HG02678 (cell line): ENCODE measurements around the gene IFT88.

Source experiments
- ATAC-seq: cut with Tn5 transposase; IDR thresholded peaks from one replicate; pipeline ENCODE4 v1.9.1; 2021; ENCODE audit warnings: mild to moderate bottlenecking, moderate library complexity; ENCODE audit not compliant: unreplicated experiment

IFT88 gene, protein sequence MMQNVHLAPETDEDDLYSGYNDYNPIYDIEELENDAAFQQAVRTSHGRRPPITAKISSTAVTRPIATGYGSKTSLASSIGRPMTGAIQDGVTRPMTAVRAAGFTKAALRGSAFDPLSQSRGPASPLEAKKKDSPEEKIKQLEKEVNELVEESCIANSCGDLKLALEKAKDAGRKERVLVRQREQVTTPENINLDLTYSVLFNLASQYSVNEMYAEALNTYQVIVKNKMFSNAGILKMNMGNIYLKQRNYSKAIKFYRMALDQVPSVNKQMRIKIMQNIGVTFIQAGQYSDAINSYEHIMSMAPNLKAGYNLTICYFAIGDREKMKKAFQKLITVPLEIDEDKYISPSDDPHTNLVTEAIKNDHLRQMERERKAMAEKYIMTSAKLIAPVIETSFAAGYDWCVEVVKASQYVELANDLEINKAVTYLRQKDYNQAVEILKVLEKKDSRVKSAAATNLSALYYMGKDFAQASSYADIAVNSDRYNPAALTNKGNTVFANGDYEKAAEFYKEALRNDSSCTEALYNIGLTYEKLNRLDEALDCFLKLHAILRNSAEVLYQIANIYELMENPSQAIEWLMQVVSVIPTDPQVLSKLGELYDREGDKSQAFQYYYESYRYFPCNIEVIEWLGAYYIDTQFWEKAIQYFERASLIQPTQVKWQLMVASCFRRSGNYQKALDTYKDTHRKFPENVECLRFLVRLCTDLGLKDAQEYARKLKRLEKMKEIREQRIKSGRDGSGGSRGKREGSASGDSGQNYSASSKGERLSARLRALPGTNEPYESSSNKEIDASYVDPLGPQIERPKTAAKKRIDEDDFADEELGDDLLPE

DNA sequence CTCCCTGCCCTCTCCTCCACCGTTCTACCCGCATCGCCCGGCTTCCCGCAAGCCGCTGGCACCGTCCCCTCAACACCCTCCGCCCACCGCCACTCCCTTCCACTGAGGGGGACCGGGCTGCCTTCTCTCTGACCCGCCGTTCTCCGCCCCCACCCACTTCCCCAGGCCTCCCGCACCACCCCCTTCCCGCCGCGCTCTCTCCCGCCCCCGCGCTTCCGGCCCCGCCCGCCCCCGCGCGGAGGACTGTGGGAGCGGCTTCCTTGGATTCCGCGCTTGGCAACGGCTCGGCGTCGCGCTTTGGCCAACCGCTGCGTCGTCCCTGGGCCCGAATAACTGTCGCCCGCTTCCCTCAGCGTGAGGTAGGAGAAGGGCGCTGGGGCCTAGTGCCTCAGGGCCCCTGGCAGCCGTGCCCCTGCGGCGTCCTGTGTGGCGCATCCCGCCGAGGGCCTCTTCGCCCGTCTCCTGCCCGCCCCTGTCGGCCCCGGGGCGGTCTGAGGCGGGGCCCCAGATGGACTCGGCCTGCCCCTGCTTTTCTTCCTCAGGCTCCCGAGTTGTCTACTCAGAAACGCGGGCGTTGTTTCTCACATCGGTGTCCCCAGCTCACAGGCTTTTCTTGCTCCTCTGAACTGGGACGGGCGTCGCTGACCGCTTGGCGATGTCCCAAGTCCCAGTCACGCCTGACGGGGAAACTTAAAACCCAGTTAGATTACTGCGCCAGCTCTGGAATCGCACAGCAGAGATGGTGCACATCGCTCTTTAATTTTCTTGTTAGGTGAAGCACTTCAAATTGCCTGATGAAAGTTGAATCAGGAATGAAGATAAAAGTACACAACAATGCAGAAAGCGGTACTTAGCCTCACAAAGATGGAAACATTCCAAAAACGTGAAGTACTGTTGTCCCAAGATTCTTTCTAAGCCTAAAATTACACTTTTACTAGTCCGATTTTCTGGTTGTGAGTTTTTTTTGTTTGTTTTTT lies at the start of gene IFT88:
Gene IFT88, plus strand, starts transcription at position 260 of the 977 bp plus-strand sequence. CDS start 7,229 bp downstream, outside the sequence.
- peak; percentile 88 for ATAC-seq

DNA sequence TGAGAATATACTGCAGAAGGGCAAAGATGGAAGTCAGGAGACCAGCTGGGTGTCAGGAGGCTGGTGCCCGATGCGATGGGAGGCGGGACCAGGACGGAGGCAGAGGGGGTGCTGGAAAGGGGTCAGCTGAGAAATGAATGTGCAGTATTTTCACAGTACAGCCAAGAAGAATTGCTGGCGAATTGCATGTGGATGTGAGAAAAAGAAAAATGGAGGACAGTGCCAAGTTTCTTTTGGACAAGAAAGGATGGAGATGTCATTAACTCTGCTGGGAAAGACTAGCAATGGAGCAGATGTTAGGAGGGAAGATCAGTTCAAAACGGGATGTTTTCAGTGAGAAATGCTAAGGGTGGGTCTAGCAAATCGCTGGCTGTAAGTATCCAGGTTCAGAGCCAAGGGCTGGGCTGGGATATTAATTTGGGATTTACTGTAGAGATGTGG lies 48.3 kb upstream of the IFT88 start:
- ATAC-seq: no peak

DNA sequence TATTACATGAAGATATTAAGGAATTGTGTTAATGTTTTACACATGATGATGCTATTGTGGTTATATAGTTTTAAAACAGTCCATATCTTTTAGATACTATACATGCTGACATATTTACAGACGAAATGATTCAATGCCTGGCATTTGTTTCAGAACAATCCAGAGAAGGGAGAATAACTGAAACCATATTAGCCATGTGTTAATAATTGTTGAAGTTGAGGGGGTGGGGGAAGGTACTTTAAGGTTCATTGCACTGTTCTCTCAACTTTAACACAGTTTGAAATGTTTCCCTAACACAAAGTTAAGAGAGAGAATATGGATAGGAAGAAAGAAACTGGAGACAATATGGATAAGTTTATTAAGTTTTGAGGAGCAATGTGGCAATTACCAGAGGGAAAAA lies 47.1 kb upstream of the IFT88 start:
- no peak for ATAC-seq

DNA sequence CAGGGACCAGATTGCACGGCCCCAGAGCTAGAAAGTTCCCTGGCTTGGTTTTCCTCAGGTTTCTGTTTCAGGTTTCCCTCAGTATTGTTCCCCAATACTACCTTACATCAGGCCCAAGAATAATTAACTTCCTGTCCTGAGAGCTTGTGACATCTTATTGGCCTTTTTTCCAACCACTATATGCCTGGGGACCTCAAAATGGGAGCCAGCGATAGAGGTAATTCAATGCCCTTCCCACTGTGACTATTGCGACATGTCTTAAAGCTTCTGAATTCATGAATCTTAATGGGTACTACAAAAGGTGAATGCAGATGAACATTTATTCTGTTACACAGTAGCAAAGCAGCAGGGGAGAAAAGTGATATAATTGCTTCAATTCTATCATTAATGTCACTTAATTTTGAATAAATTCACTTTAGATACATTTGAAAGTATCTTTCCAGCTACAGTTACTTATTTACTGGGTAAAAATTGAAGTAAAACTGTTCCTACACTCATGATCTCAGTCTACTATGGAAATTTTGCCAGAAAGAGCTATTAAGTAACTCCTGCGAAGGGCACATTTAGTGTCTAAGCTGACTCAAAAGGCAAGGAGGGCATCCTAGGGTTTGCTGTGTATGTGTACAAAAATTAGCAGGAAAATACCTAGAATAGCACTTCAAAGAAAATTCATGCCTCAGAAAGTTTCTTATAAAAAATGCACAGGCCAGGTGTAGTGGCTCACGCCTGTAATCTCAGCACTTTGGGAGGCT lies 45.4 kb upstream of the IFT88 start:
- ATAC-seq: no peak

DNA sequence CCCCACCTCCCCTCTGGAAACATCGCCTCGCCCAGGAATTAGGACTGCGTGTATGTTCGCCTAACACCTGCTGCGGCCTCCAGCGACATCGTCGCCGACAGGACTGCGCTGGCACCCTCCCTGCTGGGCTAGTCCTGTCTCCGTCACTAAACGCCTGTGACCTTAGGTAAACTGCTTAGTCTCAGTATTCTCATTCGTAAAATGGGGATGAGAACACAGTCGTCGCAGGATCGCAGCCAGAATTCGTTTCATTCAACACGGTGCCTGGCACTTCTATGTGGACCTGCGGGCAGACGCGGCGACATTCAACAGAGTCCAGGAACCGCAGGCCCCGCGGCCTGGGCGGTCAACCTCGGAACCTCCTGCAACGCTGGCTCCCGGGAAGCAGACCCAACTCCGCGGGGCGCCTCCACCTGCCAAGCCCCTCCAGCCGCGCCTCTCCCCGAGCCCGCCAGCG lies 41.8 kb upstream of the IFT88 start:
- ATAC-seq: peak; percentile 1

DNA sequence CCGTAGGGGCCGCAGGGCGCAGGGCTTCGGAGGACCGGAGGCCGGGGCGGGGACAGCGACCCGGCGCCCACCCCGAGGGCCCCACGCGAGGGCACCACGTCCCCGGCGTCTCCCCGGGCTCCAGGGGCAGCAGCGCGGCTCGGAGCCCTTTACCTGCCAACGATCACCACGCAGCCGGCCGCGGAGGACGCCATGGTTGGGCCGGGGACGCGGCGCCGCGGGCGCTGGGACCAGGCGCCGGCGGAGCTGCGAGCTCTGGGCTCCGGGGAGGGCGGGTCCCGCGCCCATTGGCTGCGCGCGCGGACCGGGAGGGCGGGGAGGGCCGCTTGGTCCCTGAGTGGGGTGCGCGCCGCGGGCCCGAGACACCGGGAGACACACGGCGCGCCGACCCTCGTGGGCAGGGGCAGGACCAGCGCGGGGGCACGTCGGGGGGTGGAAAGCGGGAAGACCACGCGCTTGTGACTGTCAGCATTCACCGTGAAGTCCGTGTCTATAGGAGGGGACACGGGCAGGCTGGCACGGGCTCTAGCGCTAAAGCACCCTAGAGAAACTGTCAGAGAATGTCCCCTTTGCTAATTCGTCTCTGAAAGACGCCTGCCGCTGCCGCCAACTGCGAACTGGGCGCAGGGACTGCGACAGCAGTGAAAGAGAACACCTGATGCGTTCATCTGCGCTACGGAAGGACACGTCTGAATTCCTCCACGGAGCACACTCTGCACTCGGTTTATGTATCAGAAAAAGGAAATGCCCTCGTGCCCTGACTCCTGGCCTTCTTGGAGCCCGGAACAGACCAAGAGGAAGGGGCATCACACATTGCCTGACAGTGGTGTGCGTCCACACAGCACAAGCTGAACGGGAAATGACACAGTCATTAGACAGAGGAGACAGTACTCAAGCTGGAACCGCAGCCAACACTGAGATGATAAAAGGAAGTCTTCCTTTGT lies 41.1 kb upstream of the IFT88 start, which contains the start of gene CRYL1:
Gene CRYL1, minus strand, starts transcription at position 257 of the 944 bp plus-strand sequence. Its CDS starts 63 bp downstream, at position 194.
- ATAC-seq: peak; percentile 69

DNA sequence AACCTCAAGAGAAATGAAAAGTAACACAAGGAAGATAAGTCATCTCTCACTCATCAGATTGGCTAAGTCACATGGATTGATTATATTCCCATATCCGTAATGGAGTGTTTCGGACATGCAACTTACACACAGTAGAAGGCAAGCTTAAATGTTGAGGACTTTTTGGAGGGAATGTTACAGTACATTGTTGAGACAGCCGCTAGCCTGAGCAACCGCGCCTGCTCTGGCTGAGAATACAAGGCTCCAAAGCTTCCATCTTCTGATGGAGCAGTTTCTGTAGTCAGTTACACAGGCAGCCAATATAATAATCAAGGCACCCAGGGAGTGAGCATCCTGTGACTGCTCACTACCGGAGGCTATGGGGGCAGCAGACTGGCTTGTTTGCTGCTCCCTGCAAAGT lies 40.3 kb upstream of the IFT88 start:
- ATAC-seq: no peak

DNA sequence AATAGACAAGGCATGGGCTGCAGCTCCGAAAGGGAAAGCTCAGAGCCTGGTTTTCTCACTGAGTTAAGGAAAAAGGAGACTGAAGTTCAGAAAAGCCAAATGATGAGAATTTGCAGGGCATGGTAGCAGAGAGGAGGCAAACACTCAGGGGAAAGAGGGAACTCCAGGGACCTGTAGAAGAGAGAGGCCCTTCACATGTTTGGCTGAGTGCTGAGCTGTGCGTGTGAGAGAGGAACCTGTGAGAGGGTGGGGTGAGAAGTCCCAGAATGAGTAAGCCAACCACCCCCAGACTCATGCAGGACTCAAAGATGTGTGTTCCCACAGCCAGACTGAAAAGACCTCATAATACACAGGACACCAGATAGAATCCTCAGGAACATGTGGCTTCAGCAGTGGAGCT lies 38.5 kb upstream of the IFT88 start:
- peak; percentile 62 for ATAC-seq

DNA sequence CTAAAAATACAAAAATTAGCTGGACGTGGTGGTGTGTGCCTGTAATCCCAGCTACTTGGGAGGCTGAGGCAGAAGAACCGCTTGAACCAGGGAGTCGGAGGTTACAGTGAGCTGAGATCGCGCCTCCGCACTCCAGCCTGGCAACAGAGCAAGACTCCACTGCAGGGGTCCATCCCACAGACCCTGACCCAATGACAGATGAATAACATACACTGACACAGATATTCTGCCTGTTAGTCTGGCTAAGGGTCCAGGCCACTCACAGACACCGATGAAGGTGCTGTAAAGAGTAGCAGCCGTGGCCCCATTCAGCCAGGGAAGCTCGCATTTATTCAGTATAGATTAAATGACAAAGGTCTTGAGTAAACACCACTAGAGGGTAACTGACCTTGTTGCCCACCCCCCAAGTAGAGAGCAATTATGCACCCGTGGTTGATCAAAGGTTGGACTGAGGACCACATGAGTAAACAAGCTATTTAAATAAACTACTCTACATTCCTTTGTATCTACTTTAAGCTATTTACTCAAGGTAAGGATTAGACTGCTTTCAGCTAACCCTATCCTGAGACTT lies 32.8 kb upstream of the IFT88 start:
- no peak for ATAC-seq

DNA sequence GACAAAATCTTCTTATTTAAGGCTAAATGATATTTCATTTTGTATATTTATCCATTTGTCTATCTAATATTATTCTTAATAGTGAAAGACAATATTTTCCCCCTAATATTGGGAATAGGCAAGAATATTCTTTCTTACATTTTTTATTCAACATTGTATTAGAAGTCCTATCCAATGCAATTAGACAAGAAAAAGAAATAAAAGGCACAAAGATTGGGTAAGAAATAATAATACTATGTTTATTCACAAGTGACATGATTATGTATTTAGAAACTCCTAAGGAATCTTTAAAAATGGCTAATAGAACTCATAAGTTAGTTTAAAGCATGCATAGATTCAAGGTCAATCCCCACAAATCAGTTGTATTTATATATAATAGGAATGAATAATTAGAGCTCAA lies 30.0 kb upstream of the IFT88 start:
- no peak for ATAC-seq

DNA sequence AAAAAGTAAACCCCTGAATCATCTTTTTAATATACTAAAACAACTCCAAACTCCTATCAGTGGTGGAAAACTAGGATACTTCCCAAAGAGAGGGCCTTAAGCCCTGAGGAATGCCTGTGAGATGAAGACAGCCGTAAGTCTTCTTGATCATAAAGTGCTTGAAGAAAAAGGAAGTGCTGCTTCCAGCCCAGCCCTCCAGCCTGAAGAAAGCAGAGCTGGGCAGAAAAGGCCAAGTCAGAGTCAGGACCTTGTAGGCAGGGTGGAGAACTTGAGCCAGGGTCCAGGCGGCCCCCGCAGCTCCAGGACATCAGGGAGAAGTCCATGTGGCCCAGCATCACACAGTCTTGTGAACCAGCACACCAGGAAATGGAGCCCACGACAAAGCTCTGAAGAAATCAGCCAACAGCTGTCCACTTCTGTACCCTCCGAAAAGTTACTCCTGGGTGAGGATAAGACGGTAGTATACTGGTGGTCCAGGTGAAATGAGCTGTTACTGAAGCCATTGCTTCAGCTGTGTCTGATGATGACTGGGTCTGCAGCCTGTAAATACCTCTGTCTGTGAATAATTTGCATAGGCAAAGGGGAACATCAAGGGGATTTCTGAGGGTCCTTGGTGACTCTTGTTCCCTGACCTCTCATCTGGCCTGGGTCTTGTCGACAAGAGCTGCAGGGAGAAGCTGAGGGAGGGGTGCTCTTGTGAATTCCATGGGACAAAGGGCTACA lies 22.6 kb upstream of the IFT88 start:
- peak; percentile 53 for ATAC-seq

DNA sequence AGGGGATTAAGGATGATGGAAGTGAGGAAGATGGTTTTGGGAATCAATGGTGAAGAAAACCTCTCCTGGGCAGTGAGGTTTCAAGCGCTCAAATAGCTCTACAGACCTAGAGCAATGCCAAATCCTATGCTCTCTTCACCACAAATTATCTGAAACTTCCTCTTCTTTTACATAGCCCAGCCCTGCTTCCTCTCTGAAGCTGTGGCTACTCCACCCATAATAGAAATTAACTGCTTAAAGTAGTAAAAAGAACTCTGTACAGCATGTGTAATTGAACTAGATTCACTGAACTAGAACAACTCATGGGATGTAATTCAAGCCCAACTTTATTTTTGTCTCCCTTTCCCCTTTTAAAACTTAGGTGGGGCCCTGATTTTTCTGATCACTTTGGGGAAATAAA lies 20.4 kb upstream of the IFT88 start:
- peak; percentile 50 for ATAC-seq

DNA sequence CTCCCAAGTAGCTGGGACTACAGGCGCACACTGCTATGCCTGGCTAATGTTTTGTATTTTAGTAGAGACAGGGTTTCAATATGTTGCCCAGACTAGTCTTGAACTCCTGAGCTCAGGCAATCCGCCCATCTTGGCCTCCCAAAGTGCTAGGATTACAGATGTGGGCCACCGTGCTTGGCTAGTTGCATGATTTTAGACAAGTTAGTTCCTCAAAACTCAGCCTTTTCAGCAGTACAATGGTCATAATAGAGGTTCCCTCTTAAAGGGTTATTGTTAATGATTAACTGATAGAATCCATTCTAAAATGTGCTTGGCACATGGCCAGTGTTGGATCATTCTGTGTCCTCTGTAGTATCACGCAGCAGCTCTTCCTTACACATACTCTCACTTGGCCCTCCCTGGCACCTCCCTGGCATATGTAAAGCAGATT lies 19.5 kb upstream of the IFT88 start:
- ATAC-seq: no peak

DNA sequence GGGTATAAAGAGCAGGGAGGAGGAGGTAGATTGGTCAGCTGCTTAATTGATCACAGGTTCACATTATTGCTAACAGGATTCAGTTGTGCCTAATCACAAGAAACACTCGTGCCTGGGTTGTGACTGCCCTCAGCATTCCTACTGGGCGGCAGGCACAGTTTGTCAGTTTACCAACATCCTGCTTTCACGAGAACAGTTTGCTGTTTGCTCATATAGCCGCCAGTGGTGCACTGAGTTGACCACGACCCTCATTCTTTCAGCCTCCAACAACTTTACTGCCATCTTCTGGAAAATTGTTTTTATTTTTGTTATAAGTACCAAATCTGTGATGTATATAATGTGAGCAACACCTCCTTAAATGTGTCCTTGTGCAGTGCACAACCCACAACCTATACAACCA lies 16.2 kb upstream of the IFT88 start:
- no peak for ATAC-seq

DNA sequence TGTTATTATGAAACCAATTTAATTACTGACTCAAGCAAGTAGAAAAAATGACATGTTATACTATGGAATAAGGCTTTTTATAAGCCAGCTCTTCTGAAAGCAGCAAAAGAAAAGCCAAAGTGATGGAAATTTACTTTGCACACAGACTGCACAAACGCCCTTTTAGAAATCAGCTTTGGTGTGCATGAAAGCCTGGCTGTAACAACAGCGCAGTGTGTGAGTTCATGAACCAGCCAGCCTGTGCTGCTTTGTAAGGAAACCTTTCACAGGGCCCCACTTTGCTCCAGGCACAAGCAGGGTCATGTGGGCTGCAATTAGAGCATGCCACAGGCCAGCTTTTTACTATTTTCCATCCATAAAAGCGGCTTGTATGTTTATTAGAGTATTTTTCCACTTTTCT lies 13.6 kb upstream of the IFT88 start:
- no peak for ATAC-seq

DNA sequence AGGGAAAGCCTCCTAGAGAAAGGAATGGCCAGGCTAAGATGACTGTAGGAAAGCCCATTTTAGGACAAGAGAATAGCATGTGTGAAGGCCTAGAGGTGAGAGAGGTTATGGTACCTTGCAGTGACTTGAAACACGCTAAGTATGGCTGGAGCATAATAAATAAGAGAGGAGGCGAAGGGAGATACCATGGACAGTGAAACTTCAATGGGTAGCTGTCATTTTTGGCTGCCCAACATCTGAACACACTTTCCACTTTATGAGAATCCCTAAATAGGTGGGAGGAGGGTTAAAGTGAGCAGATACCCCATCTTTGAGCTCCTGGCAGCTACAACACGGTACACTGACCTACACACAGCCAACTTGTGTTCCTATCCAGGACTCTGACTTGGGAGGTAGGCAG lies 8.0 kb upstream of the IFT88 start:
- ATAC-seq: no peak

DNA sequence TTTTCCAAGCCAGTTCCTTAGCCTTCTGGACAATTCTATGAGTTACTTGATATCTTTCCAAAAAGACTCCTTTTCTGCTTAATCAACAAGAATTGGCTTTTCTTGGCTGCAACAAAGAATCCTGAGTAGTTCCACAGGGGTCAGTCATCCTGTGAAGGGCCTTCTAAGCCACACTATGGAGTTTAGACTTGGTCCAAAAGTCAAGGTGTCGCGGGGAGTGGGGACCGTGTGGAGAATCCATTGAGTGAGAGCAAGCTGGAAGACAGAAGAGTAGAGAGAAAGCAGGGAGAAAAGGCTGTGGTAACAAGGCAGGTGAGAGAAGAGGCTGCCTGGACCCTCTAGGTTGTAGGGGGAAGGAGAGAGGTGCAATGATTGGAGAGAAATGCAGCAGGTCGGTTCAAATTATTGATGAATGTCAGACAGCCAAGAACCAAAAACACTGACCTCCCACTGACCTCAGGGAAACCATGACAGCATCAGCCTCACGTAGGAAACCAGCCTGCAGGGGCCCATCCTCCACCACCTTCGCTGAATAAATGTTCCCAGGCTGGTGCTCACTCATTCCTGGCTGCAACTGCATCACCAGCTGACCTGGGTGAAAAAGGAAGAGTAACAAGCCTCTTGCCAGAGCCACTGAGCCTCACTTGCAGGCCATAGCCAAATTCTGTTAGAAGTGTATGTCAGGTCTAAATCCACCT lies 7.1 kb upstream of the IFT88 start:
- no peak for ATAC-seq
